PFSK-1 (cell line): ENCODE data around the gene DKK3.

ENCODE experiments used
- FOXP2 ChIP-seq: optimal IDR thresholded peaks from 2 replicates; pipeline ENCODE3; 2011; ENCODE audit warnings: borderline replicate concordance, control low read depth, inconsistent platforms; ENCODE audit not compliant: insufficient read depth; ENCODE audit errors: extremely low read length, extremely low read depth
- POLR2AphosphoS5 ChIP-seq: IDR thresholded peaks from 2 replicates; pipeline ENCODE4 v1.6.1; 2012; ENCODE audit warnings: low read depth, mild to moderate bottlenecking, control low read depth, low read length, moderate library complexity
- REST ChIP-seq, 2 experiments: IDR thresholded peaks; 2 replicates each; pipeline versions ENCODE4 v1.6.1 to v1.8.0; 2011 to 2012; ENCODE audit warnings: low read depth in 2 of 2, low read length in 2 of 2, control low read depth in 1 of 2, inconsistent platforms in 1 of 2, mild to moderate bottlenecking in 1 of 2, moderate library complexity in 1 of 2; ENCODE audit not compliant: insufficient read depth in 1 of 2
- SIN3A ChIP-seq: IDR thresholded peaks from 2 replicates; pipeline ENCODE4 v1.6.1; 2012; ENCODE audit warnings: mild to moderate bottlenecking, low read length, moderate library complexity, borderline replicate concordance; ENCODE audit not compliant: insufficient read depth
- TAF1 ChIP-seq: IDR thresholded peaks from 2 replicates; pipeline ENCODE4 v1.6.1; 2012; ENCODE audit warnings: low read length, control low read depth, borderline replicate concordance; ENCODE audit not compliant: insufficient read depth

DKK3 gene

GRCh38 chr11:11916981-11917399, 91.4 kb downstream of the DKK3 start:
- TF ChIP-seq SIN3A (no peak), REST (IDR thresholded peaks at IDR 0.05; ENCODE audit: insufficient read depth in 1 of 2, low read depth in 2 of 2, low read length in 2 of 2) (no peak), POLR2AphosphoS5 (no peak), TAF1 (no peak), FOXP2 (no peak)

- TF ChIP-seq SIN3A (no peak), TAF1 (no peak), POLR2AphosphoS5 (no peak)
Measured at GRCh38 chr11:11915625-11916024, 92.8 kb downstream of the DKK3 start.

- TF ChIP-seq REST (IDR thresholded peaks at IDR 0.05; ENCODE audit: insufficient read depth in 1 of 2, low read depth in 2 of 2, low read length in 2 of 2), result no peak
- no peak for TF ChIP-seq SIN3A
- TF ChIP-seq FOXP2, result no peak
- no peak for TF ChIP-seq POLR2AphosphoS5
- no peak for TF ChIP-seq TAF1
Measured at GRCh38 chr11:11913395-11913794, 95.0 kb downstream of the DKK3 start.
